H1 (cell line): ENCODE measurements around the gene PDE2A.

Experiments used
- CTCF ChIP-seq, 3 experiments: IDR thresholded peaks; 1 replicate in 2 of 3; 2 replicates in 1 of 3; pipeline versions ENCODE4 v1.5.1 to v1.6.1; 2011; ENCODE audit warnings: low read length in 3 of 3, mild to moderate bottlenecking in 3 of 3, inconsistent platforms in 2 of 3, low read depth in 1 of 3, moderate library complexity in 1 of 3; ENCODE audit not compliant: insufficient read depth in 1 of 3; ENCODE audit errors: control extremely low read depth in 1 of 3
- POLR2AphosphoS5 ChIP-seq: IDR thresholded peaks from 2 replicates; pipeline ENCODE4 v1.6.1; 2011; ENCODE audit warnings: low read depth, low read length

DNA sequence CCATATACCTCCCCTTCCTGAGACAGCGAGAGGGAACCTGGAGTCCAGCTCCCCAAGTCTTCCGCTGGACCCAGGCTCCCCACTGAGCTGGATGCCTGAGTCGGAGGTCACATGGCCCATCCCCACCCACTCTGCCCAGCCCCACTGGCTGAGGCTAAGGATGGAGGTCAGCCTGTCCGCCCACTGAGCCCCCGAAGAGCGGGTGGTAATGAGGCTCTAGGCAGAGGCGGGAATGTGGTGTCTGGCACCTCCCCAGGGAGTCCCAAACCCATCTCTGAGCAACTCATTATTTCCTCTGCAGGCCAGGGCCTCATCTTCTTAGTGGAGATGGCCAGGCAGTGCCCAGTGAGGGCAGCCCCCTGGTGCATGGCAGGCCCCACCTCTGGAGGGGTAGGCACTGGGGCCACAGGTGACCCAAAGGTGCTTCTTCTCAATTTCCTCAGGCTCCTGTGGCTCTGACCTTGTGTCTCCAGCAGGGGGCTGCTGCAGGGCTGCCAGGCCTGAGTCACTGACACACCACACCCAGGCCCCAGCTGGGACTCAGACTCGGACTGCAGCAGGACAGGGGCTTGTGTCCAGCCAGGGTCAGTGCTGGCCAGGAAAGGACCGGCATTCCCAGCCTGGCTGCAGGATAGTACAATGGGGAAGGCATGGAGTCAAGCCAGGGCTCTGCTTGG lies 10.2 kb upstream of the PDE2A start:
- TF ChIP-seq POLR2AphosphoS5 (no peak; the same call in 1 of the 2 replicates), CTCF (IDR thresholded peaks at IDR 0.05; ENCODE audit: control extremely low read depth in 1 of 3, insufficient read depth in 1 of 3, low read depth in 1 of 3, low read length in 3 of 3) (peak; percentile 49 to 60 (median 59))
